Neural cell (in vitro differentiated cells): ENCODE measurements around the gene ARHGAP6. TPM values are rescaled to one million over a fixed set of nuclear protein-coding genes. Genes with fewer than 3 reads are reported as not detected.

Source experiments
- H2AFZ ChIP-seq: fragments of 200-600, 300-800 bp; sonication (generic), shearing (Covaris generic); 2 replicates; pipeline ENCODE4 v1.6.0; 2014; ENCODE audit warnings: low read depth, mild to moderate bottlenecking, antibody characterized with exemption, low read length, moderate library complexity
- H3F3A ChIP-seq: fragments of 200-600 bp; shearing (Covaris generic); 2 replicates; pipeline ENCODE4 v1.6.1; 2016; ENCODE audit warnings: mild to moderate bottlenecking, moderate library complexity, mixed read lengths, antibody characterized with exemption, low read length; ENCODE audit not compliant: insufficient read depth, poor library complexity, severe bottlenecking
- H3K27ac ChIP-seq: fragments of 200-600, 300-800 bp; sonication (generic), shearing (Covaris generic); 2 replicates; pipeline ENCODE4 v1.5.1; 2014; ENCODE audit warnings: mild to moderate bottlenecking, low read length, moderate library complexity
- H3K27me3 ChIP-seq: fragments of 300-800, 200-600 bp; sonication (generic), shearing (Covaris generic); 2 replicates; pipeline ENCODE4 v1.6.0; 2014; ENCODE audit warnings: mild to moderate bottlenecking, low read depth, low read length, moderate library complexity; ENCODE audit not compliant: insufficient read depth
- H3K36me3 ChIP-seq: fragments of 300-800, 200-600 bp; sonication (generic), shearing (Covaris generic); 2 replicates; pipeline ENCODE4 v1.5.1; 2014; ENCODE audit warnings: mild to moderate bottlenecking, antibody characterized with exemption, low read length, moderate library complexity; ENCODE audit not compliant: insufficient read depth
- H3K4me2 ChIP-seq: fragments of 300-800, 200-600 bp; sonication (generic), shearing (Covaris generic); 2 replicates; pipeline ENCODE4 v1.6.0; 2014; ENCODE audit warnings: mild to moderate bottlenecking, low read length
- H3K4me3 ChIP-seq: fragments of 300-800, 200-600 bp; sonication (generic), shearing (Covaris generic); 2 replicates; pipeline ENCODE4 v1.5.1; 2014; ENCODE audit warnings: mild to moderate bottlenecking, low read length, moderate library complexity
- H3K79me2 ChIP-seq: fragments of 200-600 bp; shearing (Covaris generic); replicated peaks from 2 replicates; pipeline ENCODE4 v1.6.0; 2014; ENCODE audit warnings: mild to moderate bottlenecking, low read length, moderate library complexity; ENCODE audit not compliant: insufficient read depth
- H3K9ac ChIP-seq: fragments of 300-800, 200-600 bp; sonication (generic), shearing (Covaris generic); 2 replicates; pipeline ENCODE4 v1.6.1; 2016; ENCODE audit warnings: mild to moderate bottlenecking, low read length, mixed read lengths
- H3K9me2 ChIP-seq: fragments of 200-600 bp; shearing (Covaris generic); 2 replicates; pipeline ENCODE4 v1.6.1; 2016; ENCODE audit warnings: mild to moderate bottlenecking, low read length, mixed read lengths; ENCODE audit not compliant: insufficient read depth
- H3K9me3 ChIP-seq: fragments of 200-600, 300-800 bp; sonication (generic), shearing (Covaris generic); 2 replicates; pipeline ENCODE4 v1.6.1; 2016; ENCODE audit warnings: mild to moderate bottlenecking, mixed run types, low read length, moderate library complexity, mixed read lengths
- H4K20me1 ChIP-seq: fragments of 200-600 bp; shearing (Covaris generic); 2 replicates; pipeline ENCODE4 v1.6.1; 2016; ENCODE audit warnings: mild to moderate bottlenecking, mixed run types; ENCODE audit not compliant: insufficient read depth
- CTCF ChIP-seq: fragments of 450-650 bp; IDR thresholded peaks from 2 replicates; pipeline ENCODE4 v1.5.1; 2014; ENCODE audit warnings: antibody characterized with exemption, mild to moderate bottlenecking, moderate library complexity; ENCODE audit not compliant: poor library complexity, severe bottlenecking
- EP300 ChIP-seq: fragments of 450-650 bp; conservative IDR thresholded peaks from 2 replicates; pipeline ENCODE4 v1.6.1; 2014; ENCODE audit warnings: antibody characterized with exemption, mild to moderate bottlenecking, moderate library complexity; ENCODE audit not compliant: poor library complexity, severe bottlenecking
- EZH2 ChIP-seq: fragments of 200-600, 300-800 bp; shearing (Covaris generic), sonication (generic); IDR thresholded peaks from 2 replicates; pipeline ENCODE4 v1.6.1; 2014; ENCODE audit warnings: antibody characterized with exemption, low read length, borderline replicate concordance, mild to moderate bottlenecking; ENCODE audit not compliant: insufficient read depth, poor library complexity, severe bottlenecking
- MXI1 ChIP-seq: fragments of 450-650 bp; conservative IDR thresholded peaks from 2 replicates; pipeline ENCODE4 v1.6.1; 2014; ENCODE audit warnings: antibody characterized with exemption, mild to moderate bottlenecking; ENCODE audit not compliant: poor library complexity, severe bottlenecking
- POLR2AphosphoS5 ChIP-seq: IDR thresholded peaks from 2 replicates; pipeline ENCODE4 v1.6.1; 2012
- RAD21 ChIP-seq: fragments of 450-650 bp; conservative IDR thresholded peaks from 2 replicates; pipeline ENCODE4 v1.6.1; 2014; ENCODE audit warnings: antibody characterized with exemption, mild to moderate bottlenecking, moderate library complexity
- REST ChIP-seq: IDR thresholded peaks from 2 replicates; pipeline ENCODE4 v1.6.1; 2012; ENCODE audit warnings: borderline replicate concordance
- SMC3 ChIP-seq: fragments of 450-650 bp; conservative IDR thresholded peaks from 2 replicates; pipeline ENCODE4 v1.6.1; 2014; ENCODE audit warnings: antibody characterized with exemption, mild to moderate bottlenecking, moderate library complexity; ENCODE audit not compliant: poor library complexity
- TAF1 ChIP-seq: IDR thresholded peaks from 2 replicates; pipeline ENCODE4 v1.6.1; 2012; ENCODE audit warnings: low read depth
- polyA plus RNA-seq: library from polyadenylated mRNA; depleted of rRNA; stranded (reverse); fragments of >200 nt; gene quantifications from 2 replicates; pipeline ENCODE4 v1.2.3, GENCODE V29; 2014

The ARHGAP6 gene
- polyA plus RNA-seq, 1 donor from 2014 or later = 0.40 TPM

GRCh38 chrX:11702420-11702819 lies 36.7 kb upstream of the ARHGAP6 start:
- Histone ChIP-seq H3K27me3 (no peaks in the 10 kb centered on the region), H3K4me3 (no peak overlapping the region)

GRCh38 chrX:11698702-11699101 lies 33.0 kb upstream of the ARHGAP6 start:
- Histone ChIP-seq H3K4me2 (no peak overlapping the region), H3F3A (no peaks in the 10 kb centered on the region), H3K36me3 (no peaks in the 10 kb centered on the region), H3K27me3 (no peaks in the 10 kb centered on the region), H3K79me2 (no peaks in the 10 kb centered on the region), H3K9ac (no peak overlapping the region), H4K20me1 (no peaks in the 10 kb centered on the region), H3K27ac (no peak overlapping the region), H2AFZ (no peak overlapping the region), H3K9me3 (no peaks in the 10 kb centered on the region), H3K9me2 (no peaks in the 10 kb centered on the region), H3K4me3 (no peak overlapping the region)
- TF ChIP-seq CTCF (no peak), POLR2AphosphoS5 (no peak), RAD21 (no peak), REST (no peak), SMC3 (no peak)

More at GRCh38 chrX:11702420-11702819, 36.7 kb upstream of the ARHGAP6 start:
- Histone ChIP-seq H3F3A (no peaks in the 10 kb centered on the region), H3K9me2 (no peaks in the 10 kb centered on the region), H3K27ac (no peak overlapping the region), H3K36me3 (no peaks in the 10 kb centered on the region), H3K4me2 (no peak overlapping the region), H3K79me2 (no peaks in the 10 kb centered on the region), H3K9me3 (no peaks in the 10 kb centered on the region), H2AFZ (no peak overlapping the region), H4K20me1 (no peaks in the 10 kb centered on the region), H3K9ac (no peak overlapping the region)
- TF ChIP-seq SMC3 (no peak), RAD21 (no peak), MXI1 (no peak), POLR2AphosphoS5 (no peak)

GRCh38 chrX:11688201-11688600 lies 22.5 kb upstream of the ARHGAP6 start:
- Histone ChIP-seq H3K9ac (no peak overlapping the region), H3F3A (no peaks in the 10 kb centered on the region), H3K27ac (no peak overlapping the region), H4K20me1 (no peaks in the 10 kb centered on the region), H3K9me3 (no peaks in the 10 kb centered on the region), H3K79me2 (no peaks in the 10 kb centered on the region), H3K9me2 (no peaks in the 10 kb centered on the region), H2AFZ (no peak overlapping the region), H3K4me2 (no peak overlapping the region), H3K36me3 (no peaks in the 10 kb centered on the region), H3K27me3 (no peaks in the 10 kb centered on the region), H3K4me3 (no peak overlapping the region)
- no peak for TF ChIP-seq RAD21
- no peak for TF ChIP-seq SMC3
- TF ChIP-seq CTCF = no peak
- TF ChIP-seq EP300 = no peak
- no peak for TF ChIP-seq POLR2AphosphoS5
- TF ChIP-seq MXI1 = no peak
- TF ChIP-seq EZH2 = no peak
- TF ChIP-seq REST = no peak
- no peak for TF ChIP-seq TAF1
